ENCODE measurements around the gene NRG3.
A peak's percentile ranks its signal among the peaks of the same experiment; 100 is the strongest.

The NRG3 gene

DNA sequence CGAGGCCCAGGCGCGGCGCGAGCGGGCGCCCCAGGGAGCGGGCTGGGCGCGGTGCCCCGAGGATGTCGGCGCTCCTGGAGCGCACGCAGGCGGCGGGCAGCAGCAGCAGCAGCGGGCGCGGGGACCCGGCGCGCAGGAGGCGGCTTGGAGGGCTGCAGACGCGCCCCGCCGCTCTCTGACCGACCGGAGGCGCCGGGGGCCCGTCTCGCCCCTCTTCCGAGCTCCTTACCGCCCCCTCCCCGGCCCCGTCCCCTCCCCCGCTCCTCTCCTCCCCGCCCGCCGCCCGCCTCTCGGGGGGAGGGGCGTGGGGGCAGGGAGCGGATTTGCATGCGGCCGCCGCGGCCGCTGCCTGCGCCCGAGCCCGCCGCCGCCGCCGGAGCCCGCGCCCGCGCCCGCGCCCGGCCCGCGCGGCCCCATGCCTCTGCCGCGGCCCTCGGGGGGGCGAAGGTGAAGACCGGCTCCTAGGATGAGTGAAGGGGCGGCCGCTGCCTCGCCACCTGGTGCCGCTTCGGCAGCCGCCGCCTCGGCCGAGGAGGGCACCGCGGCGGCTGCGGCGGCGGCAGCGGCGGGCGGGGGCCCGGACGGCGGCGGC lies at the start of gene NRG3:
Gene NRG3, plus strand, starts transcription at position 320 of the 592 bp plus-strand sequence.
- DNase-seq: no peak
- peaks cover 43 to 64% of the 10 kb centered on the region in 2 donors for H3K27me3 Mint-ChIP-seq
- ATAC-seq (replicated peaks): peak in 1 of 2 donors; percentile 27
- peaks cover 11 to 14% of the 10 kb centered on the region in 2 donors for H3K4me1 Mint-ChIP-seq
- peaks cover 0 to 2% of the 10 kb centered on the region in 2 donors for H3K9me3 Mint-ChIP-seq
- H3K4me3 Mint-ChIP-seq: peak within 1 kb of the TSS; percentile 28 to 59
- H3K36me3 Mint-ChIP-seq: peaks cover 0 to 6% of the 10 kb centered on the region in 2 donors
- peak within 1 kb of the TSS; percentile 42 for H3K27ac Mint-ChIP-seq

- no peak for ATAC-seq (replicated peaks)
These were observed 46.7 kb upstream of the NRG3 start for GRCh38 chr10:81828251-81828650.

DNA sequence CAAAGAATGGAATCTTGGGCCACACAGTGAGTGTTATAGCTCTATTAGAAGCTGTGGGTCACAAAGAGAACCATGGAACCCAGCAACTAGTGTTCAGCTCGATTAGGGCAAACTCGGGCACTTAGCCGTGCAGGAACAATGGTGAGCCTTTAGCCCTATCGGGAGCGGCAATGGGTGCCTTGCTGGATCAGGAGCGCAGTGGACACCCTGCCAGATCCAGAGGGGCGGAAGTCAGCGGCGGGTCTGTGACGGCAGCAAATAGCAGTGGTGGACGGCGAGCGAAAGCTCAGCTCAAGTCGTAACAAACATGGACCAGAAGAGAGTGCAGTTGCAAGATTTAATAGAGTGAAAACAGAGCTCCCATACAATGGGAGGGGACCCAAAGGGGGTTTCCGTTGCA lies 43.9 kb upstream of the NRG3 start:
- Mint-ChIP-seq H3K9me3 (peaks cover 0 to 7% of the 10 kb centered on the region in 2 donors), H3K36me3 (no peaks in the 10 kb centered on the region), H3K27me3 (no peaks in the 10 kb centered on the region), H3K27ac (no peak overlapping the region), H3K4me3 (no peak overlapping the region), H3K4me1 (no peaks in the 10 kb centered on the region)
- ATAC-seq (replicated peaks) (no peak), DNase-seq (no peak)

More at GRCh38 chr10:81828251-81828650, 46.7 kb upstream of the NRG3 start:
- Mint-ChIP-seq H3K27ac (no peak overlapping the region), H3K27me3 (no peaks in the 10 kb centered on the region), H3K9me3 (peaks cover 0 to 7% of the 10 kb centered on the region in 2 donors), H3K4me1 (no peaks in the 10 kb centered on the region), H3K36me3 (no peaks in the 10 kb centered on the region), H3K4me3 (no peak overlapping the region)
- DNase-seq: no peak

GRCh38 chr10:81838950-81839349 lies 36.0 kb upstream of the NRG3 start:
- no peaks in the 10 kb centered on the region for H3K36me3 Mint-ChIP-seq
- no peak for DNase-seq

GRCh38 chr10:81843042-81843441 lies 32.0 kb upstream of the NRG3 start:
- H3K36me3 Mint-ChIP-seq: no peaks in the 10 kb centered on the region
- no peak for ATAC-seq (replicated peaks)
- no peak overlapping the region for H3K4me3 Mint-ChIP-seq
- no peaks in the 10 kb centered on the region for H3K4me1 Mint-ChIP-seq
- H3K27ac Mint-ChIP-seq: no peak overlapping the region
- no peak for DNase-seq
- no peaks in the 10 kb centered on the region for H3K9me3 Mint-ChIP-seq
- H3K27me3 Mint-ChIP-seq: peaks cover 0 to 5% of the 10 kb centered on the region in 2 donors

More at GRCh38 chr10:81838950-81839349, 36.0 kb upstream of the NRG3 start:
- H3K27me3 Mint-ChIP-seq: peaks cover 0 to 5% of the 10 kb centered on the region in 2 donors
- H3K4me3 Mint-ChIP-seq: no peak overlapping the region
- no peak overlapping the region for H3K27ac Mint-ChIP-seq
- no peaks in the 10 kb centered on the region for H3K4me1 Mint-ChIP-seq
- peak in 1 of 2 donors; percentile 39 for ATAC-seq (replicated peaks)
- H3K9me3 Mint-ChIP-seq: no peaks in the 10 kb centered on the region

- ATAC-seq (replicated peaks) (no peak), DNase-seq (no peak)
- no peak overlapping the region for H3K4me3 Mint-ChIP-seq
- H3K27me3 Mint-ChIP-seq: no peaks in the 10 kb centered on the region
- H3K4me1 Mint-ChIP-seq: no peaks in the 10 kb centered on the region
- no peaks in the 10 kb centered on the region for H3K36me3 Mint-ChIP-seq
- no peaks in the 10 kb centered on the region for H3K9me3 Mint-ChIP-seq
- H3K27ac Mint-ChIP-seq: no peak overlapping the region
These were observed 27.3 kb upstream of the NRG3 start for GRCh38 chr10:81847675-81848074.

- no peak overlapping the region for H3K4me3 Mint-ChIP-seq
- H3K4me1 Mint-ChIP-seq: no peaks in the 10 kb centered on the region
- no peaks in the 10 kb centered on the region for H3K9me3 Mint-ChIP-seq
- H3K27me3 Mint-ChIP-seq: no peaks in the 10 kb centered on the region
- DNase-seq (no peak), ATAC-seq (replicated peaks) (no peak)
- H3K36me3 Mint-ChIP-seq: no peaks in the 10 kb centered on the region
- H3K27ac Mint-ChIP-seq: no peak overlapping the region
These were observed 26.5 kb upstream of the NRG3 start for GRCh38 chr10:81848514-81848913.

GRCh38 chr10:81848931-81849330 lies 26.1 kb upstream of the NRG3 start:
- Mint-ChIP-seq H3K27me3 (no peaks in the 10 kb centered on the region), H3K4me1 (no peaks in the 10 kb centered on the region), H3K4me3 (no peak overlapping the region), H3K27ac (no peak overlapping the region), H3K36me3 (no peaks in the 10 kb centered on the region), H3K9me3 (peaks cover 0 to under 1% of the 10 kb centered on the region in 2 donors)
- no peak for DNase-seq
- ATAC-seq (replicated peaks): no peak

GRCh38 chr10:81862596-81862995 lies 12.4 kb upstream of the NRG3 start:
- Mint-ChIP-seq H3K27ac (no peak overlapping the region), H3K27me3 (no peaks in the 10 kb centered on the region), H3K36me3 (no peaks in the 10 kb centered on the region), H3K4me1 (no peaks in the 10 kb centered on the region), H3K4me3 (no peak overlapping the region), H3K9me3 (peaks cover 0 to 1% of the 10 kb centered on the region in 2 donors)
- ATAC-seq (replicated peaks): no peak
- DNase-seq: no peak

DNA sequence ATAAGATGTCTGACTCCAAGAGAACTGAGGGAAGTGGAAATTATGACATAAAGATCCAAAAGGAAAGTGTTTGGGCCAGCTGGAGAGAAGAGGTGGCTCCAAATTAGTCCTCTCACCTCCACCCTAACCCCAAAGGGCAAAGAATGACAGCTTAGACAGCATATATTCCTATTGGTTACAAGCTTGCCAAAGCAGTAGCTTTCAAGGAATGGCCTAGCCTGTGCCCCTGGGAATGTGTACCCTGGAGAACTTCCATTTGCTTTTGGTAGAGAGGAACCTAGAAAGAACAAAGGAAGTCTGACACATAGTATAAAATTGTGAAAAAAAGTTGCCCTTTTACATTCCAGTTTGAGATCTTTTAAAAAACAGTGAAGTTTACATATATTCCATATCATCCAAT lies 11.2 kb upstream of the NRG3 start:
- DNase-seq: no peak
- peaks cover 0 to 1% of the 10 kb centered on the region in 2 donors for H3K9me3 Mint-ChIP-seq
- no peak for ATAC-seq (replicated peaks)
- H3K4me1 Mint-ChIP-seq: no peaks in the 10 kb centered on the region
- peaks cover 0 to 3% of the 10 kb centered on the region in 2 donors for H3K27me3 Mint-ChIP-seq
- no peak overlapping the region for H3K27ac Mint-ChIP-seq
- no peak overlapping the region for H3K4me3 Mint-ChIP-seq
- no peaks in the 10 kb centered on the region for H3K36me3 Mint-ChIP-seq

DNA sequence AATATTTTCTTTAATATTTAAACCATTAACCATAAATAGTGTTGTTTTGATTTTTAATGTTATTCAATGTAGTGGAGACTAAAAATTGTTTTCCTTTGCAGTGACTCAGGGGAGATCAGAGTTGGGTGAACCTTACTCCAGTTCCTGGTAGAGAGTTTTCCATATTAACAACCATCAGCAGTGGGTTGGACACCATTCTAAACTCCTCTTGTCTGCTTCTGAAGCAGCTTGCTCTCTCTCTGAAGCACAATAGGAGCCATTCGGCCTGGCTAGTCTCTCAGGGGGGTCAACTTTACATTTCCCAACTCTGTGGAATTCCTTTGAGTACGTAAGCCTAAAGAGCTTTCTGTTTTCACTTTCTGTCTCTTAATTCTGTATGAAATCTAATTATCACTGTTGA lies 9.4 kb upstream of the NRG3 start:
- H3K36me3 Mint-ChIP-seq: no peaks in the 10 kb centered on the region
- ATAC-seq (replicated peaks) (no peak), DNase-seq (no peak)
- H3K4me1 Mint-ChIP-seq: no peaks in the 10 kb centered on the region
- H3K27ac Mint-ChIP-seq: no peak overlapping the region
- H3K4me3 Mint-ChIP-seq: no peak overlapping the region
- peaks cover 0 to 10% of the 10 kb centered on the region in 2 donors for H3K27me3 Mint-ChIP-seq
- H3K9me3 Mint-ChIP-seq: no peaks in the 10 kb centered on the region

DNA sequence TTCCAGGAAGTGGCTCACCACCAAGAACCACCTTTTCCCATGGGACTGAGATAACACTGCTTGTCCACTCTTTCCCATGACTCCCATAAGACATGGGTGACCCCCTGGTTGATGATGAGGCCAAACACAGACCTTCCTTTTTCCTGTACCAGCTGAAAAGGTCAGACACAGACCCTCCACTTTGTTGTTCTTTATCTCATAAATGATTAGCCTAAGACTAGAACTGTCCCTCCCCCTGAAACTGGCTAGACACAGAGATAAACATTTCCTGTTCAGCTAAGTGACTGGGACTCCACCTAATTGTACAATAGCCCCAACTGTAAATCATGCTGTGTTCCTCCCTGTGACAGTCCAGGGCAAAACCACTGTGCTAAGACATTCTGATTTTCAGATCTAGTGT lies 8.2 kb upstream of the NRG3 start:
- ATAC-seq (replicated peaks) (peak; percentile 69 to 72), DNase-seq (no peak)
- H3K4me3 Mint-ChIP-seq: no peak overlapping the region

DNA sequence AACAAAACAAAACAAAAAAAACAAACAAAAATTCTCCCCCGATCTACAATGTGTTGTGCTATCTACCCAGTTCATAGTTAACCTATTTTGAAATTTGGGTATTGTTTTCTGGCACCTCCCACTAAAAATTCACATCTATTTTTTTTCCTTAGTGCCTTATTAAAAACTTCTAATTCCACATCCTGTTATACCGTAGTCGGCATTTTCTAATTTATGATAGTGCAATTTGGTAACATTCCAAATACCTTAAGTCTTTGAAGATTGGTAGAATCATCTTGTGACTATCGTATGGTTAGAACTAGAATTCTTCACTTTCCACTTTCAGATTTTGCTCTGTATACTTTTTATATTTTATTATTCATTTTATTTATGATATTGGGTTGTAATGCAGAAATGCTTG lies 4.5 kb upstream of the NRG3 start:
- ATAC-seq (replicated peaks) (no peak), DNase-seq (no peak)
- Mint-ChIP-seq H3K27me3 (peaks cover 17 to 34% of the 10 kb centered on the region in 2 donors), H3K36me3 (no peaks in the 10 kb centered on the region), H3K4me3 (no peak overlapping the region), H3K9me3 (no peaks in the 10 kb centered on the region), H3K4me1 (peaks cover under 1 to 1% of the 10 kb centered on the region in 2 donors), H3K27ac (no peak overlapping the region)

More for the DNA sequence above, 8.2 kb upstream of the NRG3 start:
- H3K9me3 Mint-ChIP-seq: no peaks in the 10 kb centered on the region
- no peaks in the 10 kb centered on the region for H3K4me1 Mint-ChIP-seq
- peaks cover 5 to 16% of the 10 kb centered on the region in 2 donors for H3K27me3 Mint-ChIP-seq
- no peak overlapping the region for H3K27ac Mint-ChIP-seq
- H3K36me3 Mint-ChIP-seq: no peaks in the 10 kb centered on the region

DNA sequence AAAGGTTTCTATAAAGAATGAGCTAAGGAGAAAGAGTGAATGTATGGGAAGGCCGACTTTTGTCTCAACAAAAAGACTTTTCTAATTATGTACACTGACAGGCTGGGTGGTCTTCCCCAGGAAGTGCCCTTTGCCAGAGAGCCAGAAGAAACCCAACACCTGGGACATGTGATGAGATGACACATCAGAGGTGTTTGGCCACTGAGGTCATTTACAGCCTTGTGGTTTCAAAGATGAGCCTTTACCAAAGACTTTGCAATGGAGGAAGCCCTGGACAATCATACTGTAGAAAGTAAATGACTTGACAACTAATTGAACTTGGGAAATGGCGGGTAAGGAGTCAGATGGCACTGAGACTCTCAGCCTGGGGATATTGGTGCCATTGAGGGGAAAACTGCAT lies 3.4 kb upstream of the NRG3 start:
- Mint-ChIP-seq H3K27me3 (peaks cover 27 to 44% of the 10 kb centered on the region in 2 donors), H3K9me3 (peaks cover 0 to 2% of the 10 kb centered on the region in 2 donors), H3K4me1 (peaks cover 10 to 12% of the 10 kb centered on the region in 2 donors), H3K4me3 (no peak overlapping the region), H3K36me3 (peaks cover 0 to 6% of the 10 kb centered on the region in 2 donors), H3K27ac (no peak overlapping the region)
- ATAC-seq (replicated peaks): no peak
- DNase-seq: no peak

GRCh38 chr10:81872206-81872862 lies 2.7 kb upstream of the NRG3 start:
- H3K4me3 Mint-ChIP-seq: no peak overlapping the region
- H3K27ac Mint-ChIP-seq: no peak overlapping the region
- H3K9me3 Mint-ChIP-seq: peaks cover 0 to 2% of the 10 kb centered on the region in 2 donors
- peaks cover 0 to 6% of the 10 kb centered on the region in 2 donors for H3K36me3 Mint-ChIP-seq
- DNase-seq (no peak), ATAC-seq (replicated peaks) (peak in 1 of 2 donors; percentile 32)
- peaks cover 34 to 52% of the 10 kb centered on the region in 2 donors for H3K27me3 Mint-ChIP-seq
- H3K4me1 Mint-ChIP-seq: peaks cover 11 to 14% of the 10 kb centered on the region in 2 donors
